RPMI8226 (cell line): ENCODE data around the gene TEKT1.
"Not testable (repeated sequence)": the region's sequence is repeated elsewhere in the genome, so short reads cannot be mapped to it uniquely, and the experiment has no call there.

Source experiments
- DNase-seq: peaks from one replicate; pipeline ENCODE4 v3.0.0-alpha.2; 2015

TEKT1 gene

GRCh38 chr17:6831661-6832263, at the start of gene TEKT1:
Gene TEKT1, minus strand, starts transcription at chr17:6831729. Its CDS starts 1,353 bp downstream, at chr17:6830376.
- peak; percentile 62 for DNase-seq

GRCh38 chr17:6879221-6879975, 47.9 kb upstream of the TEKT1 start:
- not testable (repeated sequence) for DNase-seq

- not testable (repeated sequence) for DNase-seq
Measured at GRCh38 chr17:6875276-6875675, 43.7 kb upstream of the TEKT1 start.

GRCh38 chr17:6872936-6873335, 41.4 kb upstream of the TEKT1 start:
- DNase-seq, result no peak

GRCh38 chr17:6870841-6871240, 39.3 kb upstream of the TEKT1 start:
- no peak for DNase-seq

GRCh38 chr17:6868582-6868981, 37.1 kb upstream of the TEKT1 start:
- DNase-seq, result no peak

- DNase-seq, result no peak
Measured at GRCh38 chr17:6867849-6868248, 36.3 kb upstream of the TEKT1 start.

GRCh38 chr17:6862825-6863224, 31.3 kb upstream of the TEKT1 start:
- DNase-seq, result no peak

GRCh38 chr17:6862122-6862521, 30.6 kb upstream of the TEKT1 start:
- no peak for DNase-seq

GRCh38 chr17:6857904-6858303, 26.4 kb upstream of the TEKT1 start:
- DNase-seq, result no peak

- DNase-seq, result no peak
Measured at GRCh38 chr17:6857336-6857735, 25.8 kb upstream of the TEKT1 start.

GRCh38 chr17:6856051-6856450, 24.5 kb upstream of the TEKT1 start:
- DNase-seq, result no peak

- DNase-seq, result peak; percentile 65
Measured at GRCh38 chr17:6853764-6854442, 22.4 kb upstream of the TEKT1 start.

GRCh38 chr17:6848545-6849179, 17.1 kb upstream of the TEKT1 start:
- DNase-seq, result peak; percentile 9

- DNase-seq, result not testable (repeated sequence)
Measured at GRCh38 chr17:6846138-6846537, 14.6 kb upstream of the TEKT1 start.

- not testable (repeated sequence) for DNase-seq
Measured at GRCh38 chr17:6844406-6844805, 12.9 kb upstream of the TEKT1 start.

GRCh38 chr17:6843241-6843880, 11.8 kb upstream of the TEKT1 start:
- DNase-seq, result peak; percentile 54

- not testable (repeated sequence) for DNase-seq
Measured at GRCh38 chr17:6841769-6842168, 10.2 kb upstream of the TEKT1 start.

- no peak for DNase-seq
Measured at GRCh38 chr17:6830383-6830986, 1.0 kb downstream of the TEKT1 start.

GRCh38 chr17:6823011-6823442, 8.5 kb downstream of the TEKT1 start:
- DNase-seq, result no peak

GRCh38 chr17:6818938-6819337, 12.6 kb downstream of the TEKT1 start:
- DNase-seq, result no peak

- not testable (repeated sequence) for DNase-seq
Measured at GRCh38 chr17:6816368-6816767, 15.2 kb downstream of the TEKT1 start.
